Lung (tissue), 12 donors: ENCODE measurements around the gene C12orf43. TPM values are rescaled to one million over a fixed set of nuclear protein-coding genes. Genes with fewer than 3 reads are reported as not detected.

Source experiments
- ATAC-seq: fragments of 200-7000 bp; cut with Tn5 transposase; one replicate; pipeline ENCODE4 v1.9.1; 2020; ENCODE audit warnings: moderate number of reproducible peaks; ENCODE audit not compliant: insufficient read depth, low FRiP score
- DNase-seq, 3 donors: peaks; one replicate each; pipeline ENCODE4 v3.0.0-alpha.2; 2013 to 2017
- H3K27ac ChIP-seq, 2 donors: one replicate each; pipeline ENCODE4 v1.5.1; 2013; ENCODE audit warnings: mild to moderate bottlenecking in 2 of 2, moderate library complexity in 2 of 2, control low read depth in 1 of 2, inconsistent platforms in 1 of 2, low read depth in 1 of 2, low read length in 1 of 2
- H3K27me3 ChIP-seq, 3 donors: one replicate each; pipeline ENCODE4 v1.5.1; 2013; ENCODE audit warnings: low read length in 2 of 3; ENCODE audit not compliant: control insufficient read depth in 3 of 3, insufficient read depth in 3 of 3
- H3K36me3 ChIP-seq, 4 donors: one replicate each; pipeline ENCODE4 v1.5.1; 2013; ENCODE audit warnings: low read length in 4 of 4, mild to moderate bottlenecking in 1 of 4, moderate library complexity in 1 of 4; ENCODE audit not compliant: control insufficient read depth in 4 of 4, insufficient read depth in 4 of 4
- H3K4me1 ChIP-seq, 5 donors: one replicate each; pipeline ENCODE4 v1.5.1; 2013; ENCODE audit warnings: low read length in 5 of 5, mild to moderate bottlenecking in 2 of 5, moderate library complexity in 1 of 5; ENCODE audit not compliant: control insufficient read depth in 5 of 5, insufficient read depth in 5 of 5
- H3K4me3 ChIP-seq: one replicate; pipeline ENCODE4 v1.5.1; 2013; ENCODE audit warnings: mild to moderate bottlenecking, control low read depth, moderate library complexity
- H3K9ac ChIP-seq, 2 donors: one replicate each; pipeline ENCODE4 v1.5.1; 2013; ENCODE audit warnings: low read length in 2 of 2, control low read depth in 1 of 2; ENCODE audit not compliant: insufficient read depth in 1 of 2
- H3K9me3 ChIP-seq, 4 donors: one replicate each; pipeline ENCODE4 v1.5.1; 2013; ENCODE audit warnings: low read length in 3 of 4, mild to moderate bottlenecking in 1 of 4, moderate library complexity in 1 of 4; ENCODE audit not compliant: control insufficient read depth in 4 of 4, insufficient read depth in 3 of 4
- CTCF ChIP-seq: IDR thresholded peaks from 2 replicates; pipeline ENCODE4 v1.5.1; 2012; ENCODE audit warnings: mild to moderate bottlenecking; ENCODE audit errors: control extremely low read depth, extremely low read depth
- WGBS, 2 donors: extraction: QIAGEN DNeasy Blood & Tissue Kit; methylation state at CpG; one replicate each; pipeline ENCODE4 v1.1.7; 2013; 5-methylcytosine and 5-hydroxymethylcytosine counted together
- polyA plus RNA-seq, 2 donors: library from polyadenylated mRNA; stranded (reverse); fragments of 200-250 nt; gene quantifications; one replicate each; pipeline ENCODE4 v1.2.1, GENCODE V29; 2013
- total RNA-seq, 2 donors: library from RNA; depleted of rRNA in 1 of 2; stranded (reverse); fragments of >200 nt in 1 of 2; gene quantifications; one replicate each; pipeline ENCODE4 v1.2.1, GENCODE V29; 2014 to 2021
- donor health status: control.
- donor health status: control.
- donor health status: Bipolar disorder and iron deficiency.
- donor health status: healthy.
- donor health status: DM: yes; HTN: yes; CAD: no.

Gene C12orf43
- total and polyA plus RNA-seq, 4 donors, result 9.9 to 17.6 (median 12.5) TPM

GRCh38 chr12:120994589-120995337, 21.5 kb downstream of the C12orf43 start:
- ATAC-seq (no peak), DNase-seq (no peak)
- Histone ChIP-seq H3K4me1 (peaks cover 0 to 3% (median 0%) of the 10 kb centered on the region in 5 donors), H3K9me3 (no peaks in the 10 kb centered on the region), H3K4me3 (no peak overlapping the region), H3K27ac (no peak overlapping the region), H3K9ac (no peak overlapping the region), H3K36me3 (no peaks in the 10 kb centered on the region), H3K27me3 (no peaks in the 10 kb centered on the region)
- TF ChIP-seq CTCF, result no peak
- 93 to 97% methylated on average over 2 of the region's 2 CpGs for WGBS, 2 donors

GRCh38 chr12:120994059-120994458, 22.2 kb downstream of the C12orf43 start:
- no peak for DNase-seq
- 91% methylated on average over 15 of the region's 15 CpGs for WGBS, 2 donors
- no peaks in the 10 kb centered on the region for H3K9me3 ChIP-seq
- no peaks in the 10 kb centered on the region for H3K36me3 ChIP-seq
- no peak overlapping the region for H3K4me3 ChIP-seq
- H3K9ac ChIP-seq, result no peak overlapping the region
- no peak for ATAC-seq
- no peak overlapping the region for H3K27ac ChIP-seq
- no peak for TF ChIP-seq CTCF
- H3K27me3 ChIP-seq, result no peaks in the 10 kb centered on the region
- peaks cover 0 to 3% (median 0%) of the 10 kb centered on the region in 5 donors for H3K4me1 ChIP-seq

- H3K36me3 ChIP-seq, result no peaks in the 10 kb centered on the region
- no peak for TF ChIP-seq CTCF
- H3K27me3 ChIP-seq, result no peaks in the 10 kb centered on the region
- no peak overlapping the region for H3K9ac ChIP-seq
- H3K9me3 ChIP-seq, result no peaks in the 10 kb centered on the region
- H3K4me1 ChIP-seq, result peaks cover 0 to 3% (median 0%) of the 10 kb centered on the region in 5 donors
- no peak overlapping the region for H3K27ac ChIP-seq
- DNase-seq (no peak), ATAC-seq (no peak)
- 88 to 91% methylated on average over 11 of the region's 11 CpGs for WGBS, 2 donors
- H3K4me3 ChIP-seq, result no peak overlapping the region
These were observed 22.8 kb downstream of the C12orf43 start for GRCh38 chr12:120993496-120993895.
